ENCODE results near the gene RNF220.
A peak's percentile ranks its signal among the peaks of the same experiment; 100 is the strongest.

Gene RNF220

DNA sequence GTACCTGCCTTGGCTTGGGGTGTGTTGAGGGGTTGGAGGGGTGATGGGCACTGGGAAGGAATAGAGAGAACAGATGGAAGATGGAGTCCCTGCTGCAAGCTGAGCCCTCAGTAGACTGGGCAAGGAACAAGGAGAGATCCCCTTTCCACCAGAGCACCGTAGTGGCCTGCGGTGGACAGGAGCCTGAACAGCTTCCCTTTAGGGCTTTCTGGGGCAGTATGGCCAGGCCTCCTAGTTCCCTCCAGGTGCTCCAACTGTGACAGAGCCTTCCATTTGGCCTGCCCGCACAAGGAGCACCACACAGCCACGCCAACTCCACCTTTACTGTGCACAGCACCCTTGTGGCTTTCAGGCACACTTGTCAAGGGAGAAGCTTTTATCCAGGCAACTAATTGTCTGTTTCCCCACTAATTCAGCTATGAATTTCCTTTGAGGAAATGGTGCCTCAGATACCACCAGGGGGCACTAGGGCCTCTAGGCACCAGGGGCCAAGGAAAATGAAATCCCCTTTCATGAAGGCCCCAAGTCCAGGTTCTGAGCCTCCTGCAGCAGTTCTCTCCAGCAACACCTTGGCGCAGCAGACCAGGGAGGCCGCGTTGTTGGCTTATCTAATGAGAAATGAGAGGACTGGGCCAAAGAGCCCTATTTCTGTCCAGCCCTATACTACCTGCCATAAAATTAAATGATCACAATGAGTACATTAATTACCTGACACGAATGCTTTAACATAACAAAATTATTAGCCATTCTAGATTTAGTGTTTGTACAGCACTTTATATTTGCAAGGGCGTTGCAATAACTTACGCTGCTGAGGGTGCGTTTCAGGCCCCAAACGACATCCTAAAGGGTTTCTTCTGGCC is 26.9 kb upstream of the RNF220 start:
- no peak overlapping the region for H3K27ac ChIP-seq (ENCODE audit: extremely low read depth, low read depth, low read length)
- no peaks in the 10 kb centered on the region for H3K9me3 ChIP-seq (ENCODE audit: control insufficient read depth, insufficient read depth, low read depth, low read length)
- TF ChIP-seq ZNF600 (tag by site-specific recombination; IDR thresholded peaks at IDR 0.05) (no peak), ZSCAN30 (tag by site-specific recombination; IDR thresholded peaks at IDR 0.05) (peak; percentile 65; the same call in 1 of the 2 replicates), CTCF (tag by site-specific recombination; IDR thresholded peaks at IDR 0.05) (peak; percentile 54), ZNF394 (tag by site-specific recombination; IDR thresholded peaks at IDR 0.05; ENCODE audit: borderline replicate concordance) (peak; percentile 50; the same call in 1 of the 2 replicates), ZNF214 (tag by site-specific recombination; IDR thresholded peaks at IDR 0.05; ENCODE audit: borderline replicate concordance) (no peak), ZSCAN5A (tag by site-specific recombination; IDR thresholded peaks at IDR 0.05) (no peak), ZNF623 (tag by site-specific recombination; IDR thresholded peaks at IDR 0.05) (no peak), ZNF2 (tag by site-specific recombination; IDR thresholded peaks at IDR 0.05) (peak; percentile 49; the same call in 1 of the 2 replicates), ZNF660 (tag by site-specific recombination; IDR thresholded peaks at IDR 0.05) (peak; percentile 25; the same call in 1 of the 2 replicates), OSR2 (tag by site-specific recombination; IDR thresholded peaks at IDR 0.05) (no peak), MZF1 (tag by site-specific recombination; IDR thresholded peaks at IDR 0.05; ENCODE audit: borderline replicate concordance) (peak; percentile 95), ZBTB48 (tag by site-specific recombination; IDR thresholded peaks at IDR 0.05) (peak; percentile 56; the same call in 1 of the 2 replicates), ZNF654 (tag by site-specific recombination; IDR thresholded peaks at IDR 0.05; ENCODE audit: low read depth) (peak; percentile 55), ZNF837 (tag by site-specific recombination; IDR thresholded peaks at IDR 0.05) (no peak)
- no peaks in the 10 kb centered on the region for H3K4me1 ChIP-seq (ENCODE audit: control insufficient read depth, insufficient read depth, low read length)
- H3K4me3 ChIP-seq (ENCODE audit: low read depth, low read length): no peak overlapping the region
- CTCF ChIA-PET: interaction anchor here (0.5 to 7.6 kb wide), 48 partner anchors 8 to 819 kb away, joined by 3 to 90 read pairs (median 4); partner anchors contain the start of gene DMAP1
- POLR2A ChIA-PET: interaction anchor here (1.2 kb wide), 1 partner anchor 275 kb away, joined by 3 read pairs; no protein-coding TSS in a partner anchor
- no peaks in the 10 kb centered on the region for H3K36me3 ChIP-seq (ENCODE audit: control insufficient read depth in 2 of 2, insufficient read depth in 1 of 2, low read length in 2 of 2)

GRCh38 chr1:44380666-44381177 is 24.3 kb upstream of the RNF220 start:
- POLR2A ChIA-PET: interaction anchor here (1.1 kb wide), 1 partner anchor 250 kb away, joined by 3 read pairs; no protein-coding TSS in a partner anchor
- CTCF ChIA-PET: interaction anchor here (0.6 to 7.6 kb wide), 6 partner anchors 22 to 214 kb away, joined by 3 to 90 read pairs (median 4); no protein-coding TSS in a partner anchor
- TF ChIP-seq, protein P1, sequence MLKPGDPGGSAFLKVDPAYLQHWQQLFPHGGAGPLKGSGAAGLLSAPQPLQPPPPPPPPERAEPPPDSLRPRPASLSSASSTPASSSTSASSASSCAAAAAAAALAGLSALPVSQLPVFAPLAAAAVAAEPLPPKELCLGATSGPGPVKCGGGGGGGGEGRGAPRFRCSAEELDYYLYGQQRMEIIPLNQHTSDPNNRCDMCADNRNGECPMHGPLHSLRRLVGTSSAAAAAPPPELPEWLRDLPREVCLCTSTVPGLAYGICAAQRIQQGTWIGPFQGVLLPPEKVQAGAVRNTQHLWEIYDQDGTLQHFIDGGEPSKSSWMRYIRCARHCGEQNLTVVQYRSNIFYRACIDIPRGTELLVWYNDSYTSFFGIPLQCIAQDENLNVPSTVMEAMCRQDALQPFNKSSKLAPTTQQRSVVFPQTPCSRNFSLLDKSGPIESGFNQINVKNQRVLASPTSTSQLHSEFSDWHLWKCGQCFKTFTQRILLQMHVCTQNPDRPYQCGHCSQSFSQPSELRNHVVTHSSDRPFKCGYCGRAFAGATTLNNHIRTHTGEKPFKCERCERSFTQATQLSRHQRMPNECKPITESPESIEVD (tag by site-specific recombination; IDR thresholded peaks at IDR 0.05): no peak
- TF ChIP-seq OSR2 (tag by site-specific recombination; IDR thresholded peaks at IDR 0.05) (no peak), ZBTB26 (tag by site-specific recombination; optimal IDR thresholded peaks at IDR 0.05) (no peak), FEZF1 (tag by site-specific recombination; IDR thresholded peaks at IDR 0.05) (no peak), ZNF623 (tag by site-specific recombination; IDR thresholded peaks at IDR 0.05) (no peak), ZNF561 (tag by site-specific recombination; IDR thresholded peaks at IDR 0.05; ENCODE audit: borderline replicate concordance) (no peak), PRDM1 (tag by site-specific recombination; IDR thresholded peaks at IDR 0.05) (no peak), ZNF843 (tag by site-specific recombination; IDR thresholded peaks at IDR 0.05) (no peak), KLF10 (tag by site-specific recombination; IDR thresholded peaks at IDR 0.05) (no peak)
- TF ChIP-seq, protein P2, sequence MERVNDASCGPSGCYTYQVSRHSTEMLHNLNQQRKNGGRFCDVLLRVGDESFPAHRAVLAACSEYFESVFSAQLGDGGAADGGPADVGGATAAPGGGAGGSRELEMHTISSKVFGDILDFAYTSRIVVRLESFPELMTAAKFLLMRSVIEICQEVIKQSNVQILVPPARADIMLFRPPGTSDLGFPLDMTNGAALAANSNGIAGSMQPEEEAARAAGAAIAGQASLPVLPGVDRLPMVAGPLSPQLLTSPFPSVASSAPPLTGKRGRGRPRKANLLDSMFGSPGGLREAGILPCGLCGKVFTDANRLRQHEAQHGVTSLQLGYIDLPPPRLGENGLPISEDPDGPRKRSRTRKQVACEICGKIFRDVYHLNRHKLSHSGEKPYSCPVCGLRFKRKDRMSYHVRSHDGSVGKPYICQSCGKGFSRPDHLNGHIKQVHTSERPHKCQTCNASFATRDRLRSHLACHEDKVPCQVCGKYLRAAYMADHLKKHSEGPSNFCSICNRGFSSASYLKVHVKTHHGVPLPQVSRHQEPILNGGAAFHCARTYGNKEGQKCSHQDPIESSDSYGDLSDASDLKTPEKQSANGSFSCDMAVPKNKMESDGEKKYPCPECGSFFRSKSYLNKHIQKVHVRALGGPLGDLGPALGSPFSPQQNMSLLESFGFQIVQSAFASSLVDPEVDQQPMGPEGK (tag by site-specific recombination; IDR thresholded peaks at IDR 0.05): no peak

More at GRCh38 chr1:44380666-44381177, 24.3 kb upstream of the RNF220 start:
- Histone ChIP-seq H3K27ac (ENCODE audit: extremely low read depth, low read depth, low read length) (no peak overlapping the region), H3K4me3 (ENCODE audit: low read depth, low read length) (no peak overlapping the region), H3K36me3 (ENCODE audit: control insufficient read depth in 2 of 2, insufficient read depth in 1 of 2, low read length in 2 of 2) (no peaks in the 10 kb centered on the region), H3K9me3 (ENCODE audit: control insufficient read depth, insufficient read depth, low read depth, low read length) (no peaks in the 10 kb centered on the region), H3K4me1 (ENCODE audit: control insufficient read depth, insufficient read depth, low read length) (no peaks in the 10 kb centered on the region)
